HL-60 (cell line): Measurements from ENCODE around the gene CACNA1C.

Experiments
- DNase-seq, 2 experiments: peaks; one replicate each; pipeline ENCODE4 v3.0.0-alpha.2; 2010 to 2020; ENCODE audit warnings: low read depth in 1 of 2, low spot score in 1 of 2
- H3K27ac ChIP-seq: fragments of 250-450 bp; sonication (Bioruptor Pico); replicated peaks from 2 replicates; pipeline ENCODE4 v1.5.1; 2020; ENCODE audit warnings: mild to moderate bottlenecking, moderate library complexity
- H3K27me3 ChIP-seq: fragments of 250-450 bp; sonication (Bioruptor Pico); 2 replicates; pipeline ENCODE4 v1.5.1; 2021; ENCODE audit warnings: mild to moderate bottlenecking, moderate library complexity; ENCODE audit not compliant: insufficient read depth, poor library complexity, severe bottlenecking
- H3K4me3 ChIP-seq: replicated peaks from 2 replicates; pipeline ENCODE4 v1.5.1; 2011; ENCODE audit warnings: mild to moderate bottlenecking, control low read depth, low read length; ENCODE audit not compliant: insufficient read depth
- GABPA ChIP-seq: IDR thresholded peaks from 2 replicates; pipeline ENCODE4 v1.6.1; 2012; ENCODE audit warnings: low read depth
- POLR2AphosphoS5 ChIP-seq: IDR thresholded peaks from 2 replicates; pipeline ENCODE4 v1.6.1; 2012; ENCODE audit warnings: low read depth
- SPI1 ChIP-seq: IDR thresholded peaks from 2 replicates; pipeline ENCODE4 v1.6.1; 2012; ENCODE audit warnings: low read depth, mild to moderate bottlenecking, borderline replicate concordance
- TF ChIP-seq, protein P1 (sequence below): IDR thresholded peaks from 2 replicates; pipeline ENCODE4 v1.6.1; 2012; ENCODE audit warnings: low read depth; ENCODE audit not compliant: insufficient replicate concordance
- TF ChIP-seq, protein P2 (sequence below): IDR thresholded peaks from one replicate; pipeline ENCODE4 v1.5.1; 2011; ENCODE audit warnings: low read length, control low read depth, inconsistent platforms; ENCODE audit not compliant: insufficient read depth

CACNA1C gene

GRCh38 chr12:2261708-2262107 is 208.9 kb downstream of the CACNA1C start:
- TF ChIP-seq, protein P1, sequence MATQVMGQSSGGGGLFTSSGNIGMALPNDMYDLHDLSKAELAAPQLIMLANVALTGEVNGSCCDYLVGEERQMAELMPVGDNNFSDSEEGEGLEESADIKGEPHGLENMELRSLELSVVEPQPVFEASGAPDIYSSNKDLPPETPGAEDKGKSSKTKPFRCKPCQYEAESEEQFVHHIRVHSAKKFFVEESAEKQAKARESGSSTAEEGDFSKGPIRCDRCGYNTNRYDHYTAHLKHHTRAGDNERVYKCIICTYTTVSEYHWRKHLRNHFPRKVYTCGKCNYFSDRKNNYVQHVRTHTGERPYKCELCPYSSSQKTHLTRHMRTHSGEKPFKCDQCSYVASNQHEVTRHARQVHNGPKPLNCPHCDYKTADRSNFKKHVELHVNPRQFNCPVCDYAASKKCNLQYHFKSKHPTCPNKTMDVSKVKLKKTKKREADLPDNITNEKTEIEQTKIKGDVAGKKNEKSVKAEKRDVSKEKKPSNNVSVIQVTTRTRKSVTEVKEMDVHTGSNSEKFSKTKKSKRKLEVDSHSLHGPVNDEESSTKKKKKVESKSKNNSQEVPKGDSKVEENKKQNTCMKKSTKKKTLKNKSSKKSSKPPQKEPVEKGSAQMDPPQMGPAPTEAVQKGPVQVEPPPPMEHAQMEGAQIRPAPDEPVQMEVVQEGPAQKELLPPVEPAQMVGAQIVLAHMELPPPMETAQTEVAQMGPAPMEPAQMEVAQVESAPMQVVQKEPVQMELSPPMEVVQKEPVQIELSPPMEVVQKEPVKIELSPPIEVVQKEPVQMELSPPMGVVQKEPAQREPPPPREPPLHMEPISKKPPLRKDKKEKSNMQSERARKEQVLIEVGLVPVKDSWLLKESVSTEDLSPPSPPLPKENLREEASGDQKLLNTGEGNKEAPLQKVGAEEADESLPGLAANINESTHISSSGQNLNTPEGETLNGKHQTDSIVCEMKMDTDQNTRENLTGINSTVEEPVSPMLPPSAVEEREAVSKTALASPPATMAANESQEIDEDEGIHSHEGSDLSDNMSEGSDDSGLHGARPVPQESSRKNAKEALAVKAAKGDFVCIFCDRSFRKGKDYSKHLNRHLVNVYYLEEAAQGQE: no peak
- TF ChIP-seq, protein P2, sequence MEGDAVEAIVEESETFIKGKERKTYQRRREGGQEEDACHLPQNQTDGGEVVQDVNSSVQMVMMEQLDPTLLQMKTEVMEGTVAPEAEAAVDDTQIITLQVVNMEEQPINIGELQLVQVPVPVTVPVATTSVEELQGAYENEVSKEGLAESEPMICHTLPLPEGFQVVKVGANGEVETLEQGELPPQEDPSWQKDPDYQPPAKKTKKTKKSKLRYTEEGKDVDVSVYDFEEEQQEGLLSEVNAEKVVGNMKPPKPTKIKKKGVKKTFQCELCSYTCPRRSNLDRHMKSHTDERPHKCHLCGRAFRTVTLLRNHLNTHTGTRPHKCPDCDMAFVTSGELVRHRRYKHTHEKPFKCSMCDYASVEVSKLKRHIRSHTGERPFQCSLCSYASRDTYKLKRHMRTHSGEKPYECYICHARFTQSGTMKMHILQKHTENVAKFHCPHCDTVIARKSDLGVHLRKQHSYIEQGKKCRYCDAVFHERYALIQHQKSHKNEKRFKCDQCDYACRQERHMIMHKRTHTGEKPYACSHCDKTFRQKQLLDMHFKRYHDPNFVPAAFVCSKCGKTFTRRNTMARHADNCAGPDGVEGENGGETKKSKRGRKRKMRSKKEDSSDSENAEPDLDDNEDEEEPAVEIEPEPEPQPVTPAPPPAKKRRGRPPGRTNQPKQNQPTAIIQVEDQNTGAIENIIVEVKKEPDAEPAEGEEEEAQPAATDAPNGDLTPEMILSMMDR: no peak
- no peak for TF ChIP-seq POLR2AphosphoS5
- no peak for TF ChIP-seq SPI1
- no peak for TF ChIP-seq GABPA
- Histone ChIP-seq H3K27ac (no peak overlapping the region), H3K27me3 (no peaks in the 10 kb centered on the region), H3K4me3 (no peak overlapping the region)
- no peak for DNase-seq

DNA sequence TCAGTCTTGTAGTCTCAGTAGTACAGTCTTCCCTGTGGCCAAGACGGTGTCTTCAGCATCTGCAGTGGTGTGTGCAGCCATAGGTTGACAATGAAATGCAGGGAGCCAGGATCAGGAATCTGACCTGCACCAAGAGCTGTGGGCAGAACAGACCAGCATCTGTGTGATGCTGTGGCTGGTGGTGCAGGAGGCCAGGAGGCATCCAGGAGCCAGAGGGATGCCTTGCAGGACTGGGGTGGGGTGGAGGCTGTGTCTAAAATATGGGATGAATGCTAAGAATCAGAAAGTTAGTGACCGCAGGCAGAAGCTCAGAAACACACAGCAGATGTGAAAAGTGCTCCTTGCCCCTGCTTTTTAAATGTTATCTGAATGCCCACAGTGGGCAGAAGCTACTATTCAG is 209.7 kb downstream of the CACNA1C start:
- TF ChIP-seq POLR2AphosphoS5 (no peak), SPI1 (no peak), GABPA (no peak)
- TF ChIP-seq, protein P1: no peak
- TF ChIP-seq, protein P2: no peak
- no peak for DNase-seq
- Histone ChIP-seq H3K27ac (no peak overlapping the region), H3K27me3 (no peaks in the 10 kb centered on the region), H3K4me3 (no peak overlapping the region)

- H3K27ac ChIP-seq: no peak overlapping the region
- no peak overlapping the region for H3K4me3 ChIP-seq
- TF ChIP-seq, protein P2: no peak
- TF ChIP-seq, protein P1: no peak
- TF ChIP-seq SPI1 (no peak), POLR2AphosphoS5 (no peak), GABPA (no peak)
- DNase-seq: no peak
- no peaks in the 10 kb centered on the region for H3K27me3 ChIP-seq
Observed at GRCh38 chr12:2263901-2264300, 211.1 kb downstream of the CACNA1C start.
